ENCODE results near the gene PUS10. TPM values are rescaled to one million over a fixed set of nuclear protein-coding genes. Genes with fewer than 3 reads are reported as not detected.

The PUS10 gene
- polyA plus RNA-seq, 3 donors, result 2.0 to 3.0 (median 2.8) TPM

- H3K27ac Mint-ChIP-seq, result no peak overlapping the region
- H3K4me1 Mint-ChIP-seq, result no peaks in the 10 kb centered on the region
- H3K4me1 ChIP-seq (ENCODE audit: control insufficient read depth in 1 of 2, insufficient read depth in 2 of 2, low read length in 2 of 2), result no peaks in the 10 kb centered on the region
- TF ChIP-seq CTCF (IDR thresholded peaks at IDR 0.05), result no peak
- no CpG with 5 or more reads among the region's 2 CpGs for WGBS (ENCODE audit: insufficient coverage)
- intact Hi-C loops (cut with micrococcal nuclease), result no loop called here
- H3K36me3 ChIP-seq (replicated peaks in 1 of 2; ENCODE audit: control insufficient read depth in 1 of 2, insufficient read depth in 2 of 2, low read length in 2 of 2), result peaks cover 0 to 7% of the 10 kb centered on the region in 2 donors
- H4K20me1 ChIP-seq (ENCODE audit: insufficient read depth, low read length), result no peaks in the 10 kb centered on the region
- H3K4me3 Mint-ChIP-seq, result no peak overlapping the region
- no peaks in the 10 kb centered on the region for H3K79me2 ChIP-seq (ENCODE audit: insufficient read depth, low read length)
- DNase-seq, result no peak
- peaks cover 0 to 4% of the 10 kb centered on the region in 2 donors for H3K9me3 ChIP-seq (replicated peaks in 1 of 2; ENCODE audit: control insufficient read depth in 1 of 2, insufficient read depth in 1 of 2, low read length in 2 of 2)
- no peak overlapping the region for H3K9ac ChIP-seq (ENCODE audit: insufficient read depth, low read length, poor library complexity, severe bottlenecking)
- H3K9me3 Mint-ChIP-seq, result peaks cover 0 to 7% (median 2%) of the 10 kb centered on the region in 7 donors
- peaks cover 35% of the 10 kb centered on the region in 2 donors for H3K36me3 Mint-ChIP-seq
- no peak overlapping the region for H3K27ac ChIP-seq (ENCODE audit: low read depth in 1 of 2, low read length in 2 of 2)
- H3K27me3 ChIP-seq (ENCODE audit: control insufficient read depth in 2 of 2, insufficient read depth in 2 of 2, low read length in 2 of 2), result no peaks in the 10 kb centered on the region
- H3K4me3 ChIP-seq (replicated peaks in 1 of 3; ENCODE audit: low read depth in 2 of 3, low read length in 3 of 3), result no peak overlapping the region
- H3K4me2 ChIP-seq (replicated peaks; ENCODE audit: extremely low read depth, low read length, poor library complexity, severe bottlenecking), result no peak overlapping the region
- no peaks in the 10 kb centered on the region for H3K27me3 Mint-ChIP-seq (ENCODE audit: low read depth in 3 of 3)
- no peak overlapping the region for H2AFZ ChIP-seq (ENCODE audit: insufficient read depth, low read depth, low read length, poor library complexity, severe bottlenecking)
These were observed 72.7 kb downstream of the PUS10 start for GRCh38 chr2:60945341-60945740.

GRCh38 chr2:60939622-60940021 lies 78.4 kb downstream of the PUS10 start:
- Mint-ChIP-seq H3K36me3 (peaks cover 50 to 57% of the 10 kb centered on the region in 2 donors), H3K4me1 (peaks cover 31% of the 10 kb centered on the region), H3K27ac (no peak overlapping the region), H3K4me3 (no peak overlapping the region), H3K9me3 (no peaks in the 10 kb centered on the region), H3K27me3 (ENCODE audit: low read depth in 3 of 3) (peaks cover 0 to 2% (median 1%) of the 10 kb centered on the region in 3 donors)
- no peaks in the 10 kb centered on the region for H3K9me3 ChIP-seq (replicated peaks in 1 of 2; ENCODE audit: control insufficient read depth in 1 of 2, insufficient read depth in 1 of 2, low read length in 2 of 2)
- peaks cover 23 to 25% of the 10 kb centered on the region in 2 donors for H3K4me1 ChIP-seq (ENCODE audit: control insufficient read depth in 1 of 2, insufficient read depth in 2 of 2, low read length in 2 of 2)
- WGBS (ENCODE audit: insufficient coverage), result 63% methylated on average over 2 of the region's 2 CpGs
- intact Hi-C loops (cut with micrococcal nuclease), result no loop called here
- H3K4me2 ChIP-seq (replicated peaks; ENCODE audit: extremely low read depth, low read length, poor library complexity, severe bottlenecking), result no peak overlapping the region
- DNase-seq, result no peak
- H3K27ac ChIP-seq (ENCODE audit: low read depth in 1 of 2, low read length in 2 of 2), result no peak overlapping the region
- H3K4me3 ChIP-seq (replicated peaks in 1 of 3; ENCODE audit: low read depth in 2 of 3, low read length in 3 of 3), result no peak overlapping the region
- no peak for TF ChIP-seq CTCF (IDR thresholded peaks at IDR 0.05)
- no peak overlapping the region for H3K9ac ChIP-seq (ENCODE audit: insufficient read depth, low read length, poor library complexity, severe bottlenecking)
- H3K36me3 ChIP-seq (replicated peaks in 1 of 2; ENCODE audit: control insufficient read depth in 1 of 2, insufficient read depth in 2 of 2, low read length in 2 of 2), result peaks cover 0 to 22% of the 10 kb centered on the region in 2 donors
- H3K27me3 ChIP-seq (ENCODE audit: control insufficient read depth in 2 of 2, insufficient read depth in 2 of 2, low read length in 2 of 2), result no peaks in the 10 kb centered on the region
- no peak overlapping the region for H2AFZ ChIP-seq (ENCODE audit: insufficient read depth, low read depth, low read length, poor library complexity, severe bottlenecking)
- peaks cover 29% of the 10 kb centered on the region for H4K20me1 ChIP-seq (ENCODE audit: insufficient read depth, low read length)
- H3K79me2 ChIP-seq (ENCODE audit: insufficient read depth, low read length), result no peaks in the 10 kb centered on the region

Data from CD14-positive monocyte (primary cell).